Measurements from ENCODE around the gene CORT. TPM values are rescaled to one million over a fixed set of nuclear protein-coding genes. Genes with fewer than 3 reads are reported as not detected.
A peak's percentile ranks its signal among the peaks of the same experiment; 100 is the strongest.

Gene CORT
- total and polyA plus RNA-seq, 2 donors (not counting 3 experiments of a cell fraction or from before 2014, with no cell fraction given), result 0.11 TPM; not detected in 1

DNA sequence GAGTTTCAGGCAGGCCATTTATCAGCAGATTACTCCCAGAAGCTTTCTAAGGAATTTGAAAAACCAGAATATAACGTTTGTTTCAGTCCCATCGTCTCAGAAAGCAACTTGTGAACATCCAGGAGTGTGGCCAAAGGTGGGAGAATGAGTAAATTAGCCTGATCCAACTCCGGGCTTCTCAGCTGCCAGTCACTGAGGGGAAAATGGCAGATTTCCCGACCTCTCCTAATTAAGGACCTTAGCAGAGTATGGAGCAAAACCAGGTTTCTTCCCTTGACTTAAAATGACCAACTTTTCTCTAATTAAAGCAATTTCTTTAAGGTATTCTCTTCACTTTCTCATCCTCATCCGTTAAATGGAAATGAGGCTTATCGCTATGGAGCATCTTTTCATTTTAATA is 1.0 kb downstream of the CORT start:
- intact Hi-C loops (cut with micrococcal nuclease), result no loop called here
- Histone ChIP-seq H4K20me1 (replicated peaks; ENCODE audit: control insufficient read depth, extremely low read depth, insufficient read depth, low read length) (no peaks in the 10 kb centered on the region), H2AFZ (ENCODE audit: low read depth, low read length) (no peak overlapping the region), H3K27ac (ENCODE audit: insufficient read depth, low read depth, low read length) (no peak overlapping the region), H3K4me3 (replicated peaks in 1 of 3; ENCODE audit: insufficient read depth in 1 of 3, low read depth in 1 of 3, low read length in 3 of 3) (peak overlapping the region in 1 of 3 experiments; percentile 27), H3K79me2 (ENCODE audit: control insufficient read depth, insufficient read depth, low read length) (no peaks in the 10 kb centered on the region), H3K36me3 (ENCODE audit: control insufficient read depth in 2 of 2, extremely low read depth in 1 of 2, insufficient read depth in 2 of 2, low read length in 2 of 2) (no peaks in the 10 kb centered on the region), H3K4me1 (ENCODE audit: control insufficient read depth, extremely low read depth, insufficient read depth, low read length) (peaks cover 9% of the 10 kb centered on the region), H3K9ac (replicated peaks; ENCODE audit: extremely low read depth, insufficient read depth, low read length) (no peak overlapping the region), H3K27me3 (ENCODE audit: control insufficient read depth in 2 of 2, insufficient read depth in 2 of 2, low read length in 2 of 2) (no peaks in the 10 kb centered on the region), H3K9me1 (replicated peaks; ENCODE audit: control insufficient read depth, extremely low read depth, insufficient read depth, low read length) (no peaks in the 10 kb centered on the region), H3K4me2 (ENCODE audit: insufficient read depth, low read length) (peak overlapping the region; percentile 84), H3K9me3 (replicated peaks; ENCODE audit: control insufficient read depth, insufficient read depth, low read length) (no peaks in the 10 kb centered on the region)
- POLR2A ChIA-PET, result interaction anchor here (0.6 kb wide), 1 partner anchor 9 kb away, joined by 4 read pairs; no protein-coding TSS in a partner anchor
- CTCF ChIA-PET, result interaction anchor here (0.6 kb wide), 1 partner anchor 1417 kb away, joined by 5 read pairs; no protein-coding TSS in a partner anchor
- BruUV-seq (replicated peaks), result no TSS peak
- DNase-seq (ENCODE audit: low read depth, low spot score) (no peak), FAIRE-seq (peak; percentile 4)
- TF ChIP-seq, protein P1, sequence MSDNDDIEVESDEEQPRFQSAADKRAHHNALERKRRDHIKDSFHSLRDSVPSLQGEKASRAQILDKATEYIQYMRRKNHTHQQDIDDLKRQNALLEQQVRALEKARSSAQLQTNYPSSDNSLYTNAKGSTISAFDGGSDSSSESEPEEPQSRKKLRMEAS (IDR thresholded peaks at IDR 0.05; ENCODE audit: insufficient read depth, insufficient read length), result no peak
- dilution Hi-C loops (cut with MboI; ENCODE audit: extremely low pct_ligation_motif_present, low sequenced_read_pairs), result no loop called here

DNA sequence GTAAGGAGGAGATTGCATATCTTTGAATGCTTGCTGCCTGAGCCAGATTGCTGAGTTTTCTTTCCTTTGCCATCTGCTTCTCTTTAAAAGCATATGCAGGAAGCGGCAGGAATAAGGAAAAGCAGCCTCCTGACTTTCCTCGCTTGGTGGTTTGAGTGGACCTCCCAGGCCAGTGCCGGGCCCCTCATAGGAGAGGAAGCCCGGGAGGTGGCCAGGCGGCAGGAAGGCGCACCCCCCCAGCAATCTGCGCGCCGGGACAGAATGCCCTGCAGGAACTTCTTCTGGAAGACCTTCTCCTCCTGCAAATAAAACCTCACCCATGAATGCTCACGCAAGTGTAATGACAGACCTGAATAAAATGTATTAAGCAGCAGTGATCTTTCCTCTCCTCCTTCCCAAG is 1.5 kb downstream of the CORT start:
- peak overlapping the region; percentile 19 for H3K9ac ChIP-seq (replicated peaks; ENCODE audit: extremely low read depth, insufficient read depth, low read length)
- H3K9me1 ChIP-seq (replicated peaks; ENCODE audit: control insufficient read depth, extremely low read depth, insufficient read depth, low read length), result no peaks in the 10 kb centered on the region
- peaks cover 9% of the 10 kb centered on the region for H3K4me1 ChIP-seq (ENCODE audit: control insufficient read depth, extremely low read depth, insufficient read depth, low read length)
- no peaks in the 10 kb centered on the region for H3K9me3 ChIP-seq (replicated peaks; ENCODE audit: control insufficient read depth, insufficient read depth, low read length)
- FAIRE-seq, result peak; percentile 91
- DNase-seq (ENCODE audit: low read depth, low spot score), result peak; percentile 42
- H3K4me3 ChIP-seq (replicated peaks in 1 of 3; ENCODE audit: insufficient read depth in 1 of 3, low read depth in 1 of 3, low read length in 3 of 3), result peak overlapping the region in 2 of 3 experiments; percentile 18 to 27
- no peak overlapping the region for H3K27ac ChIP-seq (ENCODE audit: insufficient read depth, low read depth, low read length)
- TF ChIP-seq MYC (IDR thresholded peaks at IDR 0.05; ENCODE audit: low read depth, low read length), result no peak
- TF ChIP-seq, protein P1 (IDR thresholded peaks at IDR 0.05; ENCODE audit: insufficient read depth, insufficient read length), result no peak
- no peak for TF ChIP-seq FOS (IDR thresholded peaks at IDR 0.05; ENCODE audit: borderline replicate concordance, insufficient read depth, low read length)
- TF ChIP-seq GATA2 (IDR thresholded peaks at IDR 0.05; ENCODE audit: insufficient read depth, insufficient read length, low read depth, low read length), result no peak
- no peak for TF ChIP-seq POLR2AphosphoS5 (IDR thresholded peaks at IDR 0.05; ENCODE audit: insufficient read depth, low read depth, low read length)
- TF ChIP-seq POLR2A (IDR thresholded peaks at IDR 0.05; ENCODE audit: low read depth, low read length), result no peak
- no peak for TF ChIP-seq EZH2 (IDR thresholded peaks at IDR 0.05; ENCODE audit: borderline replicate concordance, low read depth, low read length, severe bottlenecking)
- TF ChIP-seq, protein P2, sequence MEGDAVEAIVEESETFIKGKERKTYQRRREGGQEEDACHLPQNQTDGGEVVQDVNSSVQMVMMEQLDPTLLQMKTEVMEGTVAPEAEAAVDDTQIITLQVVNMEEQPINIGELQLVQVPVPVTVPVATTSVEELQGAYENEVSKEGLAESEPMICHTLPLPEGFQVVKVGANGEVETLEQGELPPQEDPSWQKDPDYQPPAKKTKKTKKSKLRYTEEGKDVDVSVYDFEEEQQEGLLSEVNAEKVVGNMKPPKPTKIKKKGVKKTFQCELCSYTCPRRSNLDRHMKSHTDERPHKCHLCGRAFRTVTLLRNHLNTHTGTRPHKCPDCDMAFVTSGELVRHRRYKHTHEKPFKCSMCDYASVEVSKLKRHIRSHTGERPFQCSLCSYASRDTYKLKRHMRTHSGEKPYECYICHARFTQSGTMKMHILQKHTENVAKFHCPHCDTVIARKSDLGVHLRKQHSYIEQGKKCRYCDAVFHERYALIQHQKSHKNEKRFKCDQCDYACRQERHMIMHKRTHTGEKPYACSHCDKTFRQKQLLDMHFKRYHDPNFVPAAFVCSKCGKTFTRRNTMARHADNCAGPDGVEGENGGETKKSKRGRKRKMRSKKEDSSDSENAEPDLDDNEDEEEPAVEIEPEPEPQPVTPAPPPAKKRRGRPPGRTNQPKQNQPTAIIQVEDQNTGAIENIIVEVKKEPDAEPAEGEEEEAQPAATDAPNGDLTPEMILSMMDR (IDR thresholded peaks at IDR 0.05; ENCODE audit: extremely low read depth in 1 of 2, insufficient read depth in 1 of 2, low read depth in 1 of 2, low read length in 2 of 2), result no peak
- TF ChIP-seq JUN (IDR thresholded peaks at IDR 0.05; ENCODE audit: borderline replicate concordance, insufficient read depth, insufficient read length, low read depth), result no peak
- no TSS peak for BruUV-seq (replicated peaks)
- intact Hi-C loops (cut with micrococcal nuclease) (no loop called here), dilution Hi-C loops (cut with MboI; ENCODE audit: extremely low pct_ligation_motif_present, low sequenced_read_pairs) (no loop called here)
- H3K27me3 ChIP-seq (ENCODE audit: control insufficient read depth in 2 of 2, insufficient read depth in 2 of 2, low read length in 2 of 2), result no peaks in the 10 kb centered on the region
- H2AFZ ChIP-seq (ENCODE audit: low read depth, low read length), result peak overlapping the region; percentile 63
- H3K36me3 ChIP-seq (ENCODE audit: control insufficient read depth in 2 of 2, extremely low read depth in 1 of 2, insufficient read depth in 2 of 2, low read length in 2 of 2), result no peaks in the 10 kb centered on the region
- H3K79me2 ChIP-seq (ENCODE audit: control insufficient read depth, insufficient read depth, low read length), result no peaks in the 10 kb centered on the region
- ChIA-PET POLR2A (interaction anchor here (0.6 kb wide), 1 partner anchor 9 kb away, joined by 4 read pairs; no protein-coding TSS in a partner anchor), CTCF (interaction anchor here (3.0 kb wide), 1 partner anchor 43 kb away, joined by 17 read pairs; no protein-coding TSS in a partner anchor)
- peak overlapping the region; percentile 84 for H3K4me2 ChIP-seq (ENCODE audit: insufficient read depth, low read length)
- no peaks in the 10 kb centered on the region for H4K20me1 ChIP-seq (replicated peaks; ENCODE audit: control insufficient read depth, extremely low read depth, insufficient read depth, low read length)

Data from endothelial cell of umbilical vein (primary cell).